HG03565 (cell line): ENCODE data around the gene RPS19BP1.

Experiments used
- ATAC-seq: cut with Tn5 transposase; IDR thresholded peaks from one replicate; pipeline ENCODE4 v1.9.1; 2021; ENCODE audit warnings: mild to moderate bottlenecking, moderate library complexity; ENCODE audit not compliant: unreplicated experiment

The RPS19BP1 gene, protein sequence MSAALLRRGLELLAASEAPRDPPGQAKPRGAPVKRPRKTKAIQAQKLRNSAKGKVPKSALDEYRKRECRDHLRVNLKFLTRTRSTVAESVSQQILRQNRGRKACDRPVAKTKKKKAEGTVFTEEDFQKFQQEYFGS

GRCh38 chr22:39532215-39533073, at the start of gene RPS19BP1:
TSS of gene RPS19BP1 (minus strand) at chr22:39532748. CDS start at chr22:39532738, 10 bp downstream.
- ATAC-seq: peak; percentile 57

DNA sequence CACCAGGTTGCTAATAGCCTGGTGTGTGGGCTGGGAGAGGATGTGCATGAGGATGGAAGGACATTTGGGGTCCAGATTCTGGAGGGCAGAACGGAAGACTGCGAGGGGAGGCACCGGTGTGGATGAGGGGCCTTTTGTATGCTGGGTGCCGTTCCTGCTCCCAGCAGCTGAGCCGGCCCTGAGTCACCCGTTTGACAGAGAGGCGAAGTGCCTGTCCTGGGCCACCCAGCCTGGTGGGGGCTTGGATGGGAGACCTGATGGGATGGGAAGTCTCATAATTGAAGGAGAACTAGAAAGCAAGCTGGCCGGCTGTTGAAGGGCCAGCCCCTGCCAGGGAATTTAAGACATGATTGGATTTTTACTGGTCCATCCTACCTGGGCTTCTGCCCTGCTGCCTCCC, 48.8 kb upstream of the RPS19BP1 start:
- ATAC-seq: no peak

DNA sequence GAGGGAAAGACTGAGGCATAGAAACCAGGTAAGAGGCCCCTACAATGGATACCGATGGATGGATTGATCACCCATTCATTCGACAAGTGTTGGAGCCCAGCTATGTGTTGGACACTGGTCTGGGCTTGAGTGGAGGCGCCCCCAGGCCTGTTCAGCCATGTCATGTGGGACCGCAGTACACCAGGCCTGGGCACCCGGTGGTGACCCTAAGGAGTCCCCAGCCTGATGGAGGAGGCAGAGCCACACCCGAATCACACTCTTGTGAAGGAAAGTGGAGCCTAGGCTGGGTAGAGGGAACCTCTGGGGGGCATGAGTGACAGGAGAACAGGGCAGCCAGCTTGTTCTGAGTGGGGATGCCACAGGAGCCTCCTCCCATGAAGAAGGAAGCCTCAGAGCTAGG, 48.2 kb upstream of the RPS19BP1 start:
- no peak for ATAC-seq

- ATAC-seq: no peak
These were observed 47.5 kb upstream of the RPS19BP1 start for GRCh38 chr22:39580006-39580441.

DNA sequence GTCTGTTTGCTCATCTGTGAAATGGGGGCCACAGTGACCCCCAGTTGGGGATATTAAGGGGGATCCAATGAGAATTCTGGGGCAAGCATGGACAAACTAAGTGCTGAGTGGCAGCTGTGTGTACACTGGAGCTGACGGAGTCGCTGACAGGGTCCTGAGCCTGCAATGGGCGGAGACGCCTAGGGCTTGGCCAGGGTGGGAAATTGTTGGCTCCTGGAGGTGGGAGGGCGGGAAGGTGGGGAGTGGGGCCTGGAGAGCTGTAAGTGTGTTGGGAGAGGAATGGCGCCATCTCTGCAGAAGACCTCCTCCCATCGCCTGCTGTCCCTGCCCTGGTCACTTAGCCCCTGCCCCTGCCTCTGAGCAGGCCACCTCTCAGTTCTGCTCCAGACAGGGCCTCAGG, 45.4 kb upstream of the RPS19BP1 start:
- no peak for ATAC-seq

DNA sequence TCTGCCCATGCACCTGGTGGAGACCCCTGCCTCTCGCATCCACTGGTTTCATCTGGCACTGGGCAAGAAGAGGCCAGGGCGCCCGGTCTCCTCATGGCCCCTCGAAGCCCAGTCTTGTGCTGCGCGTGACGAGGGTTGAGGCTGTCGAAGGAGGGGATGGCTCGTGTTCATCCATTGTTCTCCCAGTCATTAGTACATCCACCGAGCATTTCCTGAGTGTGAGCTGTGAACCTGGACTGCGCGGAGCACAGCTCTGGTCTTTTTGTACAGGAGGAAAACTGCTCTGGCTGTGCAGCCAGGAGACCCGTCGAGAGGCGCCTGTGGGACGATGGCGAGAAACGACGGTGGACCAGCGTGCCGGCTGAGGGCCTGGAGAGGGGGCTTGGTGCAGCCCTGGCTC, 44.8 kb upstream of the RPS19BP1 start:
- no peak for ATAC-seq

DNA sequence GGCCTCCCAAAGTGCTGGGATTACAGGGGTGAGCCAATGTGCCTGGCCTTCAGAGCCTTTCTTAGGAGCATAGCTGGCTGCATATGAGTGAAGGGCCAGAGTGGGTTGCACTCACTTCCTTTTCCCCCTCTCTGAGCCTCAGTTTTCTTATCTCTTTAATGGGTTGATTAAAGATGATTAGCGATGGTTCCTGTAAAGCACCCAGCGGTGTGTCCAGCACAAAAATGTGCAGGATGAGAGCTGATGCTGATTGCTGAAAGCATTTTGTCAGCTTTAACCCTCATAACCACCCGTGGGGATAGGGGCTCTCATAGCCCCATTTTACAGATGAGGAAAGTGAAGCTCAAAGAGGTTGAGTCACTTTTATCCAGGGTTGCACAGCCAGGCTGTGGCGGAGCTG, 43.5 kb upstream of the RPS19BP1 start:
- no peak for ATAC-seq

DNA sequence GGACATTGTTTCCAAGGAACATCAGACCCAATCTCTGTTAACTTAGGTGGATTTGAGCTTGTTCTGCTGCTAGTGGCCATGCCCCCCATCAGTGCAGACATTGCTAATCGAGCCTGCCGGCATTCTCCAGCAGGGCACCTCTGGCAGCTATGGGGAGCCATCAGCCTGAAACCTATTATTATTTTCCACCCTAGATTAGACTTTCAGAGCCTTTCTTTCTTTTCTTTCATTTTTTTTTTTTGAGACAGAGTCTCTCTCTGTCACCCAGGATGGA, 42.9 kb upstream of the RPS19BP1 start:
- no peak for ATAC-seq

GRCh38 chr22:39574779-39575551, 42.4 kb upstream of the RPS19BP1 start:
- ATAC-seq: no peak

DNA sequence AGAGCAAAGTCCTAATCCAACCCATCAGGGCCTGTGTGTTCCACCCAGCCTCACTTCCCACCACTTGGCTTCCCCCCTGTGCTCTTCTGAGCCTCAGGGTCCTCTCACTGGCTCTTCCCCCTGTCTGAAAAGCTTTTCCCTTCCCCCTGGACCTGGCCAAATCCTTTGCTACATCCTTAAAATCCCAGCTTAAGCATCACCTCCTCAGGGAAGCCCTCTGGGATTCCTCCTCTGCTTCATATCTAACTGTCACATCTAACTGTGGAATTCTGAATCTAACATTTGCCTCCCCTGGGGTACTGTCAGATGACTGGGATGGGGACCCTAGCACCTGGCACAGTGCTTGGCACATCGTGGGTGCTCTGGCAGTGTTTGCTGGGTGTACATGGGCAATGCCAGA, 39.0 kb upstream of the RPS19BP1 start:
- ATAC-seq: no peak

DNA sequence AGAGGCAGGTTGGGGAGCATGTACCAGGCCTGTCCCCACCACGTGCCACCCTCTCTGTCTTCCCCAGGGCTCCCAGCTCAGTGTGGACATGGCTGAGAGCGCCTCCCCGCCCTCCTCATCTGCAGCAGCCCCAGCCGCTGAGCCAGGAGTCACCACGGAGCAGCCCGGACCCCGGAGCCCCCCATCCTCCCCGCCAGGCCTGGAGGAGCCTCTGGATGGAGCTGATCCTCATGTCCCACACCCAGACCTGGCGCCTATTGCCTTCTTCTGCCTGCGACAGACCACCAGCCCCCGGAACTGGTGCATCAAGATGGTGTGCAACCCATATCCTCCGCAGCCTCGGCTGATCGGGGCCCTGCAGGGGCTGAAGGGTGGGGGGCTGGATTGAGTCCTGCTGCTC, 38.1 kb upstream of the RPS19BP1 start, which contains the start of gene CACNA1I:
Gene CACNA1I (plus strand): TSS at position 89 of the 400 bp plus-strand sequence. CDS start 0 bp downstream, at position 89.
- no peak for ATAC-seq

DNA sequence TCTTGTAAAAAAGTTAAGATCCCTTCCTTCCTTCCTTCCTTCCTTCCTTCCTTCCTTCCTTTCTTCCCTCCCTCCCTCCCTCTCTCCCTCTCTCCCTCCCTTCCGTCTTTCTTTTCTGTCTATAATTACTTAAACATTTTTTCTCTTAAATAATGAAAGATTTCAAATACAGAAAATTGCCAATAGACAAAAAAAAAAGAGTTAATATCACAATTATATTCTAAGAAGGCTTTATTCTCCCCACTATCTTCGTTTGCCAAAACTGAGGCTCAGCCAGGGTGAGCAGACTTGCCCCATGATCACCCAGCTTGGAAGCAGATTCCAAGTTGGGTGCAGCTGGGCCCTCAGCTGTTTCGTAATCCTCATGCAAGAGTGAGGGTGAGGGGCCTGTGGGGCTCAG, 37.7 kb upstream of the RPS19BP1 start:
- no peak for ATAC-seq

DNA sequence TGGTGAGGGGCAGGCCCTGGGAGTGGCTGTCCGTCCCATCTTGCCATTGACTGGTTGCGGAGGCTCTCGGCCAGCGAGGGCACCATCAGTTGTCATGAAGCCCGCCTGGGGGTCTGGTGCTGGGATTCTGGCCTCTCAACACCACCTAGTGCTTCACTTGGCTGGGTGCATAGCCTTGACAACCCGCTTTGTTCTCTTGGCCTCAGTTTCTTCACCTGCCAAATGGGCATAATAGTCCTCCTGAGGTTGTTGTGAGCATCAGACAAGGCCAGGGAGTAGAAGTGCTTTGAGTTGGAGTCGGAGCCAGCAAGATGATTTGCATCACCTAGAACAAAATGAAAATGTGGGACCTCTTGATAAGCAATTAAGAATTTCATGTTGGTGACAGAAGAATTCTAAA, 36.5 kb upstream of the RPS19BP1 start:
- ATAC-seq: no peak

GRCh38 chr22:39568278-39568981, 35.9 kb upstream of the RPS19BP1 start:
- ATAC-seq: no peak

- no peak for ATAC-seq
These were observed 34.8 kb upstream of the RPS19BP1 start for GRCh38 chr22:39567135-39567946.

DNA sequence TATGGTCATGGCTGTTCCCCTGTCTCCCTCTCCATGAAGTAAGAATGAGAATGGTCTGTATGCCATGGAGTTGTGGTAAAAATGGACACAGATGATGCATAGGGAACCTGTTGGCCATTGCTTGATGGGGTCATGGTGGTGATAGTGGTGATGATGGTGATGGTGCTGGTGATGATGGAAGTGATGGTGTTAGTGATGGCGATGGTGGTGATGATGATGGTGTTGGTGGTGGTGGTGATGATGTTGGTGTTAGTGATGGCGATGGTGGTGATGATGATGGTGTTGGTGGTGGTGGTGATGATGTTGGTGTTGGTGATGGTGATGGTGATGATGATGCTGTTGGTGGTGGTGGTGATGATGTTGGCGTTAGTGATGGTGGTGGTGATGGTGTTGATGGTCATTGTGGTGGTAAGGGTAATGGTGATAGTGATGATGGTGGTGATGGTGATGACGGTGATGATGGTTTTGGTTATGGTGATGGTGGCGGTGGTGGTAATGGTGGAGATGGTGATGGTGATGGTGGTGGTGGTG, 32.9 kb upstream of the RPS19BP1 start:
- ATAC-seq: no peak

DNA sequence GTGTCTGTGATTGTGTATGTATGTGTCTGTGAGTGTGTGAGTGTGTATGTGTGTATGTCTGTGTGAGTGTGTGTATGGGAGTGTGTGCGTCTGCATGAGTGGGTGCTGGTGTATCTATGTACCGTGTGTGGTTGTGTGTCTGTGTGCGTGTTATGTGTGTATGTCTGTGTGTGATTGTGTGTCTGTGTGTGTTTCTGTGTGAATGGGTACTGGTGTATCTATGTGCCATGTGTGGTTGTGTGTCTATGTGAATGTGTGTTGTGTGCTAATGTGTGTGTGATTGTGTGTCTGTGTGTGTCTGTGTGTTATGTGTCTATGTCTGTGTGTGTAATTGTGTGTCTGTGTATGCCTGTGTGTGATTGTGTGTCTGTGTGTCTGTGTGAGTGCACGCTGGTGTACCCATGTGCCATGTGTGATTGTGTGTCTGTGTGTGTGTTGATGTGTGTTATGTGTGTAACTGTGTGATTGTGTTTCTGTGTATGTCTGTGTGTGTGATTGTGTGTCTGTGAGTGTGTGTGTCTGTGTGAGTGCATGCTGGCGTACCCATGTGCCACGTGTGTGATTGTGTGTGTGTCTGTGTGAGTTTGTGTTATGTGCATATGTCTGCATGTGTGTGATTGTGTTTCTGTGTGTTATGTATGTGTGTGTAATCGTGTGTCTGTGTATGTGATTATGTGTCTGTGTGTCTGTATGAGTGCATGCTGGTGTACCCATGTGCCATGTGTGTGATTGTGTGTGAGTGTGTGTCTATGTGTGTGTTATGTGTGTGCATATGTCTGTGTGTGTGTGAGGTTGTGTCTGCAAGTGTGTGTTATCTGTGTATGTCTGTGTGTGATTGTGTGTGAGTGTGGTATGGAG, 31.3 kb upstream of the RPS19BP1 start:
- ATAC-seq: no peak

DNA sequence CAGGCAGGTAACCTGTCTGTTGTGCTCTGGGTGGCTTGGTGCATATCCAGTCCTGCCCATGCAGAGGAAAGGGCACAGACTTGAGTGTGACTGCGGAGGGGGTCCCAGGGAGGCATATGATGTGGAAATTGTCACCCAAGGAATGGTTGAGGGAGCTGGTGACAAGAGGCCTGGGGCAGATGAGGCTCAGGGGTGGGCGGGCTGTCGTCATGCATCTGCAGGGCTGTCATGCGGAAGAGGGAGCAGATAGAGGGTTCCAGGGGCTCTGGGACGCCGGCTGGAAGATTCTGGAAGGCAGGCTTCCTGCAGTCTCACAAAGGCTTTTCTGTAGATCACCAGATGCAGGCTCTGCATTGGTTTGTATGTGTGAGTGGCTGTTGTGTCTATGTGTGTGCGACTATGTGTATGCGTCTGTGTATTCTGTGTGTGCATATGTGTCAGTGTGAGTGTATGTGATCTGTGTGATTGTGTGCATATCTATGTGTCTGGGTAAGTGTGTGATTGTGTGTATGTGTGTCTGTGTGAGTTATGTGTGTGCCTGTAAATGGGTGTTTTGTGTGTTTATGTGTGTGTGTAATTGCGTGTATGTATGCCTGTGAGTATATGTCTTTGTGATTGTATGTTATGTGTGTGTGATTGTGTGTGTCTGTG, 30.4 kb upstream of the RPS19BP1 start:
- no peak for ATAC-seq

GRCh38 chr22:39560127-39560526, 27.6 kb upstream of the RPS19BP1 start:
- no peak for ATAC-seq
